GM12878 (cell line): Measurements from ENCODE around the gene TMEM19. TPM values are rescaled to one million over a fixed set of nuclear protein-coding genes. Genes with fewer than 3 reads are reported as not detected.

Experiments used
- IRF4 ChIP-seq: IDR thresholded peaks from 2 replicates; pipeline ENCODE4 v1.6.1; 2011; ENCODE audit warnings: low read depth, low read length
- RBBP5 ChIP-seq: fragments of 200-600 bp; sonication (generic); conservative IDR thresholded peaks from 2 replicates; pipeline ENCODE4 v1.6.1; 2016
- TAF1 ChIP-seq: IDR thresholded peaks from 2 replicates; pipeline ENCODE4 v1.6.1; 2011; ENCODE audit warnings: mild to moderate bottlenecking, low read depth, low read length, borderline replicate concordance
- TCF3 ChIP-seq: IDR thresholded peaks from 2 replicates; pipeline ENCODE4 v1.6.1; 2012; ENCODE audit warnings: low read depth, mild to moderate bottlenecking, low read length, borderline replicate concordance; ENCODE audit not compliant: insufficient read depth
- polyA plus RNA-seq, 11 experiments: library from polyadenylated mRNA; depleted of rRNA in 4 of 11; unstranded in 6 of 11; stranded (reverse) in 5 of 11; fragments of >200 nt; fragmentation: Nextera tagmentation in 4 of 11; fragmentation: Illumina TruSeq in 1 of 11; extraction: Ambion mirVana in 4 of 11; extraction: Trizol in 1 of 11; gene quantifications; 1 replicate in 1 of 11; 2 replicates in 10 of 11; pipeline versions ENCODE4 v1.2.1 to v1.2.3, GENCODE V29; 2011 to 2016; ENCODE audit warnings: inconsistent platforms in 2 of 11, missing spikeins in 2 of 11, low read depth in 1 of 11
- total RNA-seq, 4 experiments: library from RNA; depleted of rRNA in 3 of 4; stranded (reverse); fragments of >200 nt in 3 of 4; fragmentation: Illumina TruSeq in 1 of 4; extraction: Trizol in 1 of 4; gene quantifications; 2 replicates each; pipeline versions ENCODE4 v1.2.1 to v1.2.3, GENCODE V29; 2013 to 2021
- TF ChIP-seq, protein P1 (sequence below): fragments of 450-650 bp; IDR thresholded peaks from 2 replicates; pipeline ENCODE4 v1.6.1; 2018; ENCODE audit warnings: mild to moderate bottlenecking, low read depth, moderate library complexity; ENCODE audit not compliant: partially characterized antibody
- TF ChIP-seq, protein P2 (sequence below): fragments of 450-650 bp; IDR thresholded peaks from 2 replicates; pipeline ENCODE4 v1.6.1; 2016; ENCODE audit warnings: mild to moderate bottlenecking, moderate library complexity, borderline replicate concordance
- TF ChIP-seq, protein P3 (sequence below): fragments of 450-650 bp; IDR thresholded peaks from 2 replicates; pipeline ENCODE4 v1.6.1; 2018; ENCODE audit warnings: borderline replicate concordance, mild to moderate bottlenecking; ENCODE audit not compliant: partially characterized antibody
- TF ChIP-seq, protein P4 (sequence below): fragments of 450-650 bp; formaldehyde crosslinking; IDR thresholded peaks from 2 replicates; pipeline ENCODE4 v1.4.0; 2022; ENCODE audit warnings: mild to moderate bottlenecking, moderate library complexity
- TF ChIP-seq, protein P5 (sequence below): fragments of 450-650 bp; IDR thresholded peaks from 2 replicates; pipeline ENCODE4 v1.6.1; 2014; ENCODE audit warnings: mild to moderate bottlenecking

TMEM19 gene
- total and polyA plus RNA-seq, 10 of the 15 experiments (the other 5 are each of a cell fraction or from before 2014, with no cell fraction given), result 26.7 to 54.9 (median 39.3) TPM

DNA sequence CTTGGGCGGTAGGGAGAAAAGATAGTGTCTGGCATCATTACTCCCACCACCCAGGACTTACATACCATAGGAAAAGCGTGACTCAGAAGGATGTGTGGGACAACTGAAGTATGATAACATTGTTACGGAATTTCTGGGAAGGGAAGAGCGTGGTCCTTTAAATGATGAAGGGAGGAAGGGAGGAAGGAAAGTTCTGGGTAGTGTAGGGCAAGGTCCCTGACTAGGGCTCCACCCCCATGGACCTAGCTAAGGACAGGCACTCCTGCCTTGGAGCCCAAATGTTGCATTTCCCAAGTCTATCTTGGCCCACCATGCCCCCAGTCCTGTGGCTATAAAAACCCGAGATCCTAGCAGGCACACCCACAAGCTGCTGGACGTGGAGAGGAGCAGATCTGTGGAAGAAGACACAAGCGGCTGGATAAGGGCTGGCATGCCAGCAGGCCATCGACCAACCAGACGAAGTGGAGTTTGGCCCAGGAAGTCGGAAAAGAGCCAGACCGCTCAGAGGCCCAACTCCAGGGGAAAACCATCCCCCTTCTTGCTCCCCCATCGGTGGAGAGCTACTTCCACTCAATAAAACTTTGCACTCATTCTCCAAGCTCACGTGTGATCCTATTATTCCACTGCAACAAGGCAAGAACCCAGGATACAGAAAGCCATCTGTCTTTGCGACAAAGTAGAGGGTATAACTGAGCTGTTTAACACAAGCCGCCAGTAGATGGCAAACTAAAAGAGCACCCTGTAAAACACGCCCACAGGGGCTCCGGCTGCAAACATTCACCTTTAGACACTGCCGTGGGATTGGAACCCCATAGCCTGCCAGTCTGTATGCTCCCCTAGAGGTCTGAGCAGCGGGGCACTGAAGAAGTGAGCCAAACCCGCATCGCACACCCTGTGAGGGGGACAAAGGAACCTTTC lies 45.8 kb downstream of the TMEM19 start (continued):
- TF ChIP-seq, protein P1, sequence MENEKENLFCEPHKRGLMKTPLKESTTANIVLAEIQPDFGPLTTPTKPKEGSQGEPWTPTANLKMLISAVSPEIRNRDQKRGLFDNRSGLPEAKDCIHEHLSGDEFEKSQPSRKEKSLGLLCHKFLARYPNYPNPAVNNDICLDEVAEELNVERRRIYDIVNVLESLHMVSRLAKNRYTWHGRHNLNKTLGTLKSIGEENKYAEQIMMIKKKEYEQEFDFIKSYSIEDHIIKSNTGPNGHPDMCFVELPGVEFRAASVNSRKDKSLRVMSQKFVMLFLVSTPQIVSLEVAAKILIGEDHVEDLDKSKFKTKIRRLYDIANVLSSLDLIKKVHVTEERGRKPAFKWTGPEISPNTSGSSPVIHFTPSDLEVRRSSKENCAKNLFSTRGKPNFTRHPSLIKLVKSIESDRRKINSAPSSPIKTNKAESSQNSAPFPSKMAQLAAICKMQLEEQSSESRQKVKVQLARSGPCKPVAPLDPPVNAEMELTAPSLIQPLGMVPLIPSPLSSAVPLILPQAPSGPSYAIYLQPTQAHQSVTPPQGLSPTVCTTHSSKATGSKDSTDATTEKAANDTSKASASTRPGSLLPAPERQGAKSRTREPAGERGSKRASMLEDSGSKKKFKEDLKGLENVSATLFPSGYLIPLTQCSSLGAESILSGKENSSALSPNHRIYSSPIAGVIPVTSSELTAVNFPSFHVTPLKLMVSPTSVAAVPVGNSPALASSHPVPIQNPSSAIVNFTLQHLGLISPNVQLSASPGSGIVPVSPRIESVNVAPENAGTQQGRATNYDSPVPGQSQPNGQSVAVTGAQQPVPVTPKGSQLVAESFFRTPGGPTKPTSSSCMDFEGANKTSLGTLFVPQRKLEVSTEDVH, result no peak
- TF ChIP-seq, protein P2, sequence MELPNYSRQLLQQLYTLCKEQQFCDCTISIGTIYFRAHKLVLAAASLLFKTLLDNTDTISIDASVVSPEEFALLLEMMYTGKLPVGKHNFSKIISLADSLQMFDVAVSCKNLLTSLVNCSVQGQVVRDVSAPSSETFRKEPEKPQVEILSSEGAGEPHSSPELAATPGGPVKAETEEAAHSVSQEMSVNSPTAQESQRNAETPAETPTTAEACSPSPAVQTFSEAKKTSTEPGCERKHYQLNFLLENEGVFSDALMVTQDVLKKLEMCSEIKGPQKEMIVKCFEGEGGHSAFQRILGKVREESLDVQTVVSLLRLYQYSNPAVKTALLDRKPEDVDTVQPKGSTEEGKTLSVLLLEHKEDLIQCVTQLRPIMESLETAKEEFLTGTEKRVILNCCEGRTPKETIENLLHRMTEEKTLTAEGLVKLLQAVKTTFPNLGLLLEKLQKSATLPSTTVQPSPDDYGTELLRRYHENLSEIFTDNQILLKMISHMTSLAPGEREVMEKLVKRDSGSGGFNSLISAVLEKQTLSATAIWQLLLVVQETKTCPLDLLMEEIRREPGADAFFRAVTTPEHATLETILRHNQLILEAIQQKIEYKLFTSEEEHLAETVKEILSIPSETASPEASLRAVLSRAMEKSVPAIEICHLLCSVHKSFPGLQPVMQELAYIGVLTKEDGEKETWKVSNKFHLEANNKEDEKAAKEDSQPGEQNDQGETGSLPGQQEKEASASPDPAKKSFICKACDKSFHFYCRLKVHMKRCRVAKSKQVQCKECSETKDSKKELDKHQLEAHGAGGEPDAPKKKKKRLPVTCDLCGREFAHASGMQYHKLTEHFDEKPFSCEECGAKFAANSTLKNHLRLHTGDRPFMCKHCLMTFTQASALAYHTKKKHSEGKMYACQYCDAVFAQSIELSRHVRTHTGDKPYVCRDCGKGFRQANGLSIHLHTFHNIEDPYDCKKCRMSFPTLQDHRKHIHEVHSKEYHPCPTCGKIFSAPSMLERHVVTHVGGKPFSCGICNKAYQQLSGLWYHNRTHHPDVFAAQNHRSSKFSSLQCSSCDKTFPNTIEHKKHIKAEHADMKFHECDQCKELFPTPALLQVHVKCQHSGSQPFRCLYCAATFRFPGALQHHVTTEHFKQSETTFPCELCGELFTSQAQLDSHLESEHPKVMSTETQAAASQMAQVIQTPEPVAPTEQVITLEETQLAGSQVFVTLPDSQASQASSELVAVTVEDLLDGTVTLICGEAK, result no peak
- TF ChIP-seq TCF3, result no peak
- TF ChIP-seq, protein P3, sequence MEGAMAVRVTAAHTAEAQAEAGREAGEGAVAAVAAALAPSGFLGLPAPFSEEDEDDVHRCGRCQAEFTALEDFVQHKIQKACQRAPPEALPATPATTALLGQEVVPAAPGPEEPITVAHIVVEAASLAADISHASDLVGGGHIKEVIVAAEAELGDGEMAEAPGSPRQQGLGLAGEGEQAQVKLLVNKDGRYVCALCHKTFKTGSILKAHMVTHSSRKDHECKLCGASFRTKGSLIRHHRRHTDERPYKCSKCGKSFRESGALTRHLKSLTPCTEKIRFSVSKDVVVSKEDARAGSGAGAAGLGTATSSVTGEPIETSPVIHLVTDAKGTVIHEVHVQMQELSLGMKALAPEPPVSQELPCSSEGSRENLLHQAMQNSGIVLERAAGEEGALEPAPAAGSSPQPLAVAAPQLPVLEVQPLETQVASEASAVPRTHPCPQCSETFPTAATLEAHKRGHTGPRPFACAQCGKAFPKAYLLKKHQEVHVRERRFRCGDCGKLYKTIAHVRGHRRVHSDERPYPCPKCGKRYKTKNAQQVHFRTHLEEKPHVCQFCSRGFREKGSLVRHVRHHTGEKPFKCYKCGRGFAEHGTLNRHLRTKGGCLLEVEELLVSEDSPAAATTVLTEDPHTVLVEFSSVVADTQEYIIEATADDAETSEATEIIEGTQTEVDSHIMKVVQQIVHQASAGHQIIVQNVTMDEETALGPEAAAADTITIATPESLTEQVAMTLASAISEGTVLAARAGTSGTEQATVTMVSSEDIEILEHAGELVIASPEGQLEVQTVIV, result no peak
- TF ChIP-seq, protein P4, sequence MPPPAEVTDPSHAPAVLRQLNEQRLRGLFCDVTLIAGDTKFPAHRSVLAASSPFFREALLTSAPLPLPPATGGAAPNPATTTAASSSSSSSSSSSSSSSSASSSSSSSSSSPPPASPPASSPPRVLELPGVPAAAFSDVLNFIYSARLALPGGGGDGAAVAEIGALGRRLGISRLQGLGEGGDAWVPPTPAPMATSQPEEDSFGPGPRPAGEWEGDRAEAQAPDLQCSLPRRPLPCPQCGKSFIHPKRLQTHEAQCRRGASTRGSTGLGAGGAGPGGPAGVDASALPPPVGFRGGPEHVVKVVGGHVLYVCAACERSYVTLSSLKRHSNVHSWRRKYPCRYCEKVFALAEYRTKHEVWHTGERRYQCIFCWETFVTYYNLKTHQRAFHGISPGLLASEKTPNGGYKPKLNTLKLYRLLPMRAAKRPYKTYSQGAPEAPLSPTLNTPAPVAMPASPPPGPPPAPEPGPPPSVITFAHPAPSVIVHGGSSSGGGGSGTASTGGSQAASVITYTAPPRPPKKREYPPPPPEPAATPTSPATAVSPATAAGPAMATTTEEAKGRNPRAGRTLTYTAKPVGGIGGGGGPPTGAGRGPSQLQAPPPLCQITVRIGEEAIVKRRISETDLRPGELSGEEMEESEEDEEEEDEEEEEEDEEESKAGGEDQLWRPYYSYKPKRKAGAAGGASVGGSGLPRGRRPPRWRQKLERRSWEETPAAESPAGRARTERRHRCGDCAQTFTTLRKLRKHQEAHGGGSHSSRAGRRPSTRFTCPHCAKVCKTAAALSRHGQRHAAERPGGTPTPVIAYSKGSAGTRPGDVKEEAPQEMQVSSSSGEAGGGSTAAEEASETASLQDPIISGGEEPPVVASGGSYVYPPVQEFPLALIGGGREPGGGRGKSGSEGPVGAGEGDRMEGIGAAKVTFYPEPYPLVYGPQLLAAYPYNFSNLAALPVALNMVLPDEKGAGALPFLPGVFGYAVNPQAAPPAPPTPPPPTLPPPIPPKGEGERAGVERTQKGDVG (CRISPR knock-in tag), result no peak
- TF ChIP-seq TAF1, result no peak
- no peak for TF ChIP-seq IRF4
- TF ChIP-seq RBBP5, result no peak
- TF ChIP-seq, protein P5, sequence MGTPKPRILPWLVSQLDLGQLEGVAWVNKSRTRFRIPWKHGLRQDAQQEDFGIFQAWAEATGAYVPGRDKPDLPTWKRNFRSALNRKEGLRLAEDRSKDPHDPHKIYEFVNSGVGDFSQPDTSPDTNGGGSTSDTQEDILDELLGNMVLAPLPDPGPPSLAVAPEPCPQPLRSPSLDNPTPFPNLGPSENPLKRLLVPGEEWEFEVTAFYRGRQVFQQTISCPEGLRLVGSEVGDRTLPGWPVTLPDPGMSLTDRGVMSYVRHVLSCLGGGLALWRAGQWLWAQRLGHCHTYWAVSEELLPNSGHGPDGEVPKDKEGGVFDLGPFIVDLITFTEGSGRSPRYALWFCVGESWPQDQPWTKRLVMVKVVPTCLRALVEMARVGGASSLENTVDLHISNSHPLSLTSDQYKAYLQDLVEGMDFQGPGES, result no peak
